LNCaP clone FGC (cell line): Measurements from ENCODE around the gene RARB.

Experiments used
- DNase-seq: peaks from one replicate; pipeline ENCODE4 v3.0.0-alpha.2; 2011; ENCODE audit warnings: low read depth
- H3K4me3 ChIP-seq: 2 replicates; pipeline ENCODE4 v1.5.1; 2011; ENCODE audit warnings: mild to moderate bottlenecking, low read depth, low read length, control low read depth
- TF ChIP-seq, protein P1 (sequence below): IDR thresholded peaks from 2 replicates; pipeline ENCODE4 v1.5.1; 2012; ENCODE audit warnings: mild to moderate bottlenecking; ENCODE audit not compliant: control insufficient read depth, insufficient read depth; ENCODE audit errors: extremely low read depth

RARB gene

DNA sequence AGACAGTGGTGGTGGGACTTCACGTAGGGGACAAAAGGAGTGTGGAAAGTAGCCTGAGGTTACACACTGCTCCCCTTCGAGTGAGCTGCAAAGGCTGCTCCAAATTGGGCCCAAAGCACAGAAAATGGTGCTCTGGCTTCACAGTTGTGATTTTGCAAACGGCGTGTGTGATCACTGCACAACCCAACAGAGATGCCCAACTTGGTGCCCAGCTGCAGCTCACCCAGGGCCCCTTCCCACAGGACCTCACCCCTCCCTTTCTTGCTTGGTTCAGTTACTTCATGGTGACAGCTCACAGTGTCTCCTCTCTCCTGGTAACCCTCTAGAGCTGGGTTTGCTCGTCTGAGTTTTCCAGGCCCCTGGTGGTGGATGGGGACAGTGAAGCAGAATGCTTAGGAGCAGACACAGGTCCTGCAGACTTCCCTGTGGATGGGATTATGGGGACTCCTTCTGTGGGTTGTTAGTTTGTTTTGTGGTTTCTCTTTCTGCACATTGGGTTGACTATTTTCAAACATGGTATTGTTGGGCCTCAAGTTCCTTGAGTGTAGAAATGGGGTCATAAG, 138.4 kb downstream of the RARB start:
- H3K4me3 ChIP-seq, result no peak overlapping the region
- TF ChIP-seq, protein P1, sequence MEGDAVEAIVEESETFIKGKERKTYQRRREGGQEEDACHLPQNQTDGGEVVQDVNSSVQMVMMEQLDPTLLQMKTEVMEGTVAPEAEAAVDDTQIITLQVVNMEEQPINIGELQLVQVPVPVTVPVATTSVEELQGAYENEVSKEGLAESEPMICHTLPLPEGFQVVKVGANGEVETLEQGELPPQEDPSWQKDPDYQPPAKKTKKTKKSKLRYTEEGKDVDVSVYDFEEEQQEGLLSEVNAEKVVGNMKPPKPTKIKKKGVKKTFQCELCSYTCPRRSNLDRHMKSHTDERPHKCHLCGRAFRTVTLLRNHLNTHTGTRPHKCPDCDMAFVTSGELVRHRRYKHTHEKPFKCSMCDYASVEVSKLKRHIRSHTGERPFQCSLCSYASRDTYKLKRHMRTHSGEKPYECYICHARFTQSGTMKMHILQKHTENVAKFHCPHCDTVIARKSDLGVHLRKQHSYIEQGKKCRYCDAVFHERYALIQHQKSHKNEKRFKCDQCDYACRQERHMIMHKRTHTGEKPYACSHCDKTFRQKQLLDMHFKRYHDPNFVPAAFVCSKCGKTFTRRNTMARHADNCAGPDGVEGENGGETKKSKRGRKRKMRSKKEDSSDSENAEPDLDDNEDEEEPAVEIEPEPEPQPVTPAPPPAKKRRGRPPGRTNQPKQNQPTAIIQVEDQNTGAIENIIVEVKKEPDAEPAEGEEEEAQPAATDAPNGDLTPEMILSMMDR, result no peak
- DNase-seq, result no peak

GRCh38 chr3:25567388-25567787, 139.3 kb downstream of the RARB start:
- TF ChIP-seq, protein P1, result no peak
- no peak for DNase-seq
- H3K4me3 ChIP-seq, result no peak overlapping the region

DNA sequence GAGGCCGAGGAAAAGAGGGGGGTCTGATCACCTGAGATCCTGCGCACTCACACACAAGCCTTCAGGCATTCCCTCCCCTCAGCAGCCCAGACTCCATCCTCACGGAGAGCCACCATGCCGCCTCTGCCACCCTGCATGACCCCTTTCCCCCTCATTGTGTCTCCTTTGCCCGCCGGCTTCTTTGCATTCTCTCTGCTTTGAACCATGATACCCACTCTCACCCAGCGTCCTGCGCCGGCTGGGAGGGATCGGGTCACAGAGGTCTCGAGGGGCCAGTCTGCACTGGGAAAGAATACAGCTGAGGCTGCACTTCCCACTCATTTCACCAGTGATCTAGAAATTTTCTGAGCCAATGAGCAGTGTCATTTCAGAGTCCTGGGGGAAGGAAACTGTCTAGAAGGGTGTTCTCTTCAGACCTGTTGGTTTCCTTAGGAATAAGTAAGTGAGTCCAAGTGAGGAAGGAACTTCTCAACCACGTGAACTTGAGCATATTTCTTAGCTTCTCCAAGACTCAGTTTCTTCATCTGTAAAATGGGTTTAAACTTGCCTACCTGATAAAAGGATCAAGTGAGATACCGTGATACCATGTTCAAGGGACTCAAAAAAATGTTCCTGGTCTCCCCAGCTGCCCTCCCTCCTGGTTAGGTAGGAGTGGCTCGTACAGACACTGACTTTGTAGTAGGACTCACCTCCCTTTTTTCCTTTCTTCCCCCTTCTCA, 139.9 kb downstream of the RARB start:
- no peak overlapping the region for H3K4me3 ChIP-seq
- TF ChIP-seq, protein P1, result no peak
- DNase-seq, result no peak

DNA sequence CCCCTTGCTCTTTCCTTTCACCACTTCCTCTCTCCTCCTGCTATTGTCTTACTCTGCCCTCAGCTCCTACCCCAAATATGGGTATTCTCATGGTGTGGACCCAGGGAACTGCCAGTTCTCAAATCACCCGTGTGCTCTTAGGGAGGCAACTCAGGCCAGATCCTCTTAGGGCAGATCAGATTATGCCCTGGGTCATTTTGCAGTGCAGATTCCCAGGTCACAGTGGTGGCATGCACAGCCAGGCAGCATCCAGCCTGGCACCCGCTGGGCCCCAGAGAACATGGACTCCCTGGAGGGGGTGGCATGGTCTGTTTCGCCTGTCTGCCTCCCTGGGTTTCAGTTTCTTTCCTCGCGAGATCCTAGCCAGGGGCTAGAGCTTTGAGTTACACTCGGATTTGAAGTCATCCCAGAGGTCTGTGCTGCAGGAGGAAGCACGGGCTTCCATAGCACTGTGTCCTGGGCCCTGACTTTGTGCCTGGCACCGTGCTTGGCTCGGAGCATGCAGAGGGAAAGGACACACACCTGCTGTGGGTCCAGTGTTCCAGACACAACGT, 140.5 kb downstream of the RARB start:
- H3K4me3 ChIP-seq, result no peak overlapping the region
- no peak for DNase-seq

DNA sequence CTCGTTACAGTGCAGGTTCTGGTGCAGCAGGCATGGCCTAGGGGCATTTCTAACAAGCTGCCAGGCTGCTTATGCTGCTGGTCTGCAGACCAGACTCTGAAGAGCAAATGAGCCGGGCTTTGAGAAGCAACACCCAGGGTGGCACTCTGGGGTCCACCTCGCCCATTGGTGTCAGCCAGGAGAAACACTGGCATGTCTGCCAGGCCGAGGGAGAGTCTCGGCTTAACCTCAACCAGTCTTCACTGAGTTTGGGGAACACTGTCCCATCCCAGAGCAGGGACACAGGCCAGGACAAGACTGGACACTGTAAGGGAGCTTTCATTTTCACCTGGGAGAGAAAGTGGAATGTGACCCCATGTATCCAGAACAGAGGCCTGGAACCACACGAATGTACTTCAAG, 143.2 kb downstream of the RARB start:
- TF ChIP-seq, protein P1, result no peak
- H3K4me3 ChIP-seq, result no peak overlapping the region
- DNase-seq, result no peak

More for the DNA sequence above, 140.5 kb downstream of the RARB start:
- TF ChIP-seq, protein P1, result no peak

DNA sequence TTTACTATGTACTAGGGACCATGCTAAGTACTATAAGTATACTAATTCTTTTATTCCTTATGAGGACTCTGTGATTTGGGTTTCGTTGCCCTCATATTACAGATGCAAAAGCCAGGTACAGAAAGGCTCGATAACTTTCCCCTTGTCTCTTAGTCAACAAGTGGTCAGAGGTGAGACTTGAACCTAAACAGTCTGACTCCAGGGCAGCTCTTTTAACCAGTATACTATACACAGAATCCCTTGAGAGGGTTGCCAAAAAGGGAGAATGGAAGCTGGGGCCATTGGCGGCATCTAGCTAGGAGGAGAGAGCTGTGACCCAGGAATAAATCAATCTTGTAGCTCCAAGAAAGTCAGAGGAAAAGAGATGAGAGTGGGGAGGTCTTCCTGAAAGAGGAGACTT, 144.3 kb downstream of the RARB start:
- no peak for DNase-seq
- no peak overlapping the region for H3K4me3 ChIP-seq
- TF ChIP-seq, protein P1, result no peak
